ENCODE data around the gene CRNKL1.
A peak's percentile ranks its signal among the peaks of the same experiment; 100 is the strongest.

CRNKL1 gene

DNA sequence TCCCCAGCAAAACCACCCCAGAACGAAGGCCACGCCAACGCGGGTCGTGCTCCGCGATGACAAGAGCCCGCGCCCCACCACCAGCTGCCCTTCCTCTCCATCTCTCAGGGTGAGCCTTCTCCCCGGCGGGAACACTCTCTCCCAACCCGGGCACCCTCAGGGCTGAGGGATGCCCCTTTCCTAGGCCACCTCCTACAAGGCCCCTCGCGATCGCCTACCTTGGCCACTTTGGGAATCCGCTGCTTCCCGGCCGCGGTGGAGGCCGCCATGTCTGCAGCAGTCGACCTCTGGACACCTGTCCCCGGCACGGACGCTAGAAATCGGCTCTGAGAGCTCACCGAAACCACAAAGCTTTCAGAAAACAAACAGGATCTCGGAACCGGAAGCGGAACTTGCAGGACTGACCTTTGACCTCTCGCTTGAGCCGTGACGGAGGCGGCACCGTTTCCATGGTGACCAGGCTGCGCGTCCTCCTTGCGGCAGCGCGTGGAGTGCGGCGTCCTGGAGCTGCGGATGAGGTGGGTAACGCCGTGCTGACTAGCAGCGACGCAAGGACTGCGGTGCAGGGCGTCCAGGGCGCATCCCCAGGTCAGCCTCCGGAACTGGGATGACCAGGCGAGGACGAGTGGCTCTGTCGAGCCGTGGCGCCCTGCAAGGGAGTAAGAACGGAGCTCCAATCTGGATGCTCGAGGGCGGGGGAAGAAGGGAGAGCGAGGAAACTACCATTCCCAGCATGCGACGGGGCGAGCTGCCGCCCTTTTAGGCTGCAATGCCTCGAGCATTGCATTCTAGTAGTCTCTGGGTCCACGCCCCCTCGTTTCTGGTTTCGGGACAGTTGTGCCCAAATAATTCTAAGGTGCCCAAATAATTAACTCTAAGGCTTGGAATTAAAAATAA is at the start of gene CRNKL1, which contains the start of gene CFAP61:
TSS of gene CRNKL1 (minus strand) at position 393 of the 897 bp plus-strand sequence. CDS start at position 269, 124 bp downstream.
TSS of gene CFAP61 (plus strand) at position 459 of the 897 bp plus-strand sequence. CDS start 4,122 bp downstream, outside the sequence.
- DNase-seq, result peak; percentile 92

DNA sequence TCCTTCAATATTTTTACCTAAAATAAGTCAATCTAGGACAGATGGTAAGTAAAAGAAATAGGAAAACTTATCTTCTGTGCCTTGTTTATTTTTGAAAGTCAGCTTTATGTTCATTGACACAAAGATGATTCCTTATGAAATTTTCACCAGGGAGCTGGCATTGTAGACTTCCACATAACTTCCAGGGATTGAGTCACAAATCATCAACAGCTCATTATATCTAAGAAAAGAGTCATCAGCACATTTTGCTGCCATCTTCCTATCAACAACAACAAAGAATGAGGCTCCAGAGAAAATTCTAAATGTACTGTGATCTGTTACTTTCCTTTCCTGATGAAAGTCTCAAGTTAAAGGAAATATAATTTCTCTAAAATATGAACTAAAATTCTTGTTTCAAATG is 48.6 kb upstream of the CRNKL1 start:
- DNase-seq, result no peak

DNA sequence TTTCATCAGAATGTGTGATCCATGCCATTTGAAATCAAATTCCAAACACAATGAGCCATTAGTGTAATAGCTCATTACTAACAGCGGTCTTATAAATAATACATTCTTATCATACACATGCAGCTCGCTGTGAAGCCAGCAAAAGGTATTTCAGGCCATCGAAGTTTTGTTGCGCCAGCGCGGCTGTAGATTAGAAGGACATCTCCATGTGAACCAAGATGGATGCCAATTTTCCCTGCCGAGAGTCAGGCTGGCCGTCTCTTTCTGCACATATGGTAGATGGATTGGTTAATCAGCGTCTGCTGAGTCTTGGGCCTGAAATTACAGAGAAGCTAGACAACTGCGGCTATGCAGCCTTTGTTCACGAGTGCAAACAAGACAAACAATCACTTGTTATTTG is 44.2 kb upstream of the CRNKL1 start:
- no peak for DNase-seq

DNA sequence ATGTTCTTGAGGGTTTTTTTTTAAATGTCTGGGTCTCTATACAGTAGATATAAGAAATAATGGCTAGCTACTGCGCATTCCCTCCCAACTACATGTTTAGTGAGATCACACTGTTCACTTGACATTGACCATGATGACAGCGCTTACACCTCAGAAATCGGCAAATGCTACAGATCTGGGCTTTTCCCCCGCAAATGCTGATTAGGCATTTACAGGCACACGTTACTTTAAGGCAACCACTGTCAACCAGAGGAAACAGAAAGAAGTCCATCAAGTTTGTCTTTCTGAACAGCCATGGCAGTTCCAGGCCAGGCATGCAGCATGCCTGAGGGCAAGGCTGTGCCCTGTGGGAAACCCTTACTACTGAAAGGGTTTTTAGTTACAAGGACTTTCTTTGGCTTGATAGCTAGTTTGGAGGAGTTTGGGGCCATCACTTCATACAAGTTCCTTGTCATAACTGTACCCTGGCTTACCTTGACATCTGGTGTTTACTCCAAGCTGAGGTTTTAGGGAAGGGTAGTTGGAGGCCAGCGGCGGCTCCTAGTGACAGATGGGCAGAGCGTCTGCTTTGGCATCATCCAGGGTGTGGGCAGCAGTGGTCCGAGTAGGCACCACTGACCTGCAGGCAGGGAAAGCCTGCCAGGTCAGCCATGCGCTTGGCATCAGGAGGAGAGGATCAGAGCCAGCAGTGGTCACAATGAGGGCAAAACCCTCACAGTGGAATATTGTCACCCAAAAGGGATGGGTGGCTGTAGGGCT is 43.0 kb upstream of the CRNKL1 start:
- DNase-seq, result no peak

DNA sequence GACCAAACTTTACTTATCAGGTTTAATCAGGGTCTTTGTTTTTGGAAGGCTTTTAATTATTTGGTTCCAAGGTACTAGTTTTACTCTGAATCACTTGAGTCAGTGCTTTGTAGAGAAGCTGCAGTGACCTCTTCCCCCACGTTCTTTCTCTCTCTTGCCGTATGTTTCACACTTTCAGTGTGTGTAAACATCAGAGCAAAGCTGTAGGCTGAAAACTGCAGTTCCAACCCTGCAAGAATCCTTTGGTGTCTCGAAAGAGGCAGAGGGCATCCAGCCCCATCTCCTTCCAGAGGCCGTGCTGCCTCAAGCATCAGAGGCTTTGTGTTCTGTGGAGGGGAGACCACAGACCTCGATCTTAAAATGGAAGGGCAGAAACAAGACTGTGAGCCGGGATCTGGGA is 42.1 kb upstream of the CRNKL1 start:
- DNase-seq, result no peak

DNA sequence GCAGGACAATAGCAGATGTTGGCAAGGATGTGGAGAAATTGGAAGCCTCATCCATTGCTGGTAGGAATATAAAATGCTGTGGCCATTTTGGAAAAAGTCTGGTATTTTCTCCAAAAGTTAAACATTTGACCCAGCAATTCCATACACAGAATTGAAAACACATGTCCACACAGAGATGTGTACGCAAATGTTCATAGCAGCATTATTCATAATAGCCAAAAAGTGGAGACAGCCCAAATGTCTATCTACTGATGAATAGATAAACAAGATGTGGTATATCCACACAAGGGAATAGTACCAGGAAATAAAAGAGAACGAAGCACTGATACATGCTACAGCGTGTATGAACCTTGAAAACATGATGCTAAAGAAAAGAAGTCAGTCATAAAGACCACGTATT is 40.6 kb upstream of the CRNKL1 start:
- DNase-seq, result no peak

DNA sequence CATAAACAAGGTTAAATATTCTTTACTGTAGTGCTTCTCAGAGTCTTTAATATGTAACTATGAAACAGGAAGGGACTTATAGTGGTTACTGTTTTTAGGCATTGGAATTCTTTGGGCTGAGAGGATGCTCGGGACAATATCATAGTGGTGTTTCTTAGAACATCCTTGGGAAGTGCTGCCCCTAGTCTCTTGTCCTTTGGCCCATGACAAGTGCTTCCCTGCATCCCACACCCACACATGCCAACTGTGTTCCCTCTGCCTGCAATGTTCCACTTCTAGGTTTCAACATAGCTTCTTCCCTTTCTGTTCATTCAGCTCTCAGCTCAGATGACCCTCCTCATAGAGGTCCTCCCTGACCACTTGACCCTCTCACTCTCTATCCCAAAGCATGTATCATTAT is 37.7 kb upstream of the CRNKL1 start:
- DNase-seq, result no peak

DNA sequence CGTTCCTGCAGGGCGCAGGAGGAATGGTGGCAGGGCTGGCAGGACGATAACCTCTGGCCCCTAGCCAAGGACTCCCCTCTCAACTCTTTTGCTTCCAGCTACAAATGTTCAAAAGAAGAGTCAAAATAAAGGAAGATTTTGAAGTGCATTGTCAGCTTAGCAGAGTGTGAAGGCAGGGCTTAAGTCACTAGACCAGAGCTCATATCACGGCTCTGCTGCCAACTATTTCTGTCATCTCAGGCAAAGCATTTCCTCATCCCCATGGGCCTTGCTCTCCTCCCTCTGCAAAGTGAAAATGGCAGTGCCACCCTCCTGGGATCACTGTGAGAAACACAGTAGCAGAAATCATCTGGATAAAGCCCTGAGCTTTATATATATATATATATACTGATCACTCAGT is 36.8 kb upstream of the CRNKL1 start:
- no peak for DNase-seq

DNA sequence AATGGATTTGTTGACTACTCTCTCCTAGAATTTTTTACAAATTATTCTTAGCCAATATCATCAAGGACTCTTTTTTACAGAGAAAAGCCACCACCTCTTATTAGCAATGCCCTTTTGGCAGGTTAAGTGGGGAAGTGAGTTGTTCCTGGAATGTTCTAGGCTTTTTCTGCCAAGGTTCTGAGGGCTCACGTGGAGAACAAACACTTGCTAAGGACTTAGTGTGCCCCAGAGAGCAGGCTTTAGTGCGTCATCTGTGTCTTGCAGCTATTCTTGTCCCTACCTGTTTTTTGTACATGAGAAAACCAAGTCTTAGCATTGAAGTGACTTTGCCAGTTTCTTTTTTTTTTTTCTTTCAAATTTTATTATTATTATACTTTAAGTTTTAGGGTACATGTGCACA is 33.5 kb upstream of the CRNKL1 start:
- no peak for DNase-seq

DNA sequence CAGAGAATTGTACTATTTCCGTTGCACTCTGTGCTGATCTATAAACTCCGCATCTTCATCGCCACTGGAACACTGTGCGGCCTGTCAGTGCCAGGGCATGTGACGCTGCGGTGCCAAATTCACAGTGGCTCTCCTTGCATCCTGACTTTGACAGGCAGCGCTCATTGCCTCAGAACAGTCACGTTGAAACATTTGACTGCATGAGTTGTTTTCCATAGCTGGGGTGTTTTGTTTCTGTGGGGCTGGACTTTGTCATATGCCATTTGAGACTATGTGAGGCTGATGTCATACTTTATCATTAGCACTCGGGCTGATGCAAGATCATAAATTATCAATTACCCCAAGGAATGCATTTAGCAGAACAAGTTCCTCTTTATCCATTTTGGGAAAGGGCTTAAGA is 32.8 kb upstream of the CRNKL1 start:
- DNase-seq, result no peak

DNA sequence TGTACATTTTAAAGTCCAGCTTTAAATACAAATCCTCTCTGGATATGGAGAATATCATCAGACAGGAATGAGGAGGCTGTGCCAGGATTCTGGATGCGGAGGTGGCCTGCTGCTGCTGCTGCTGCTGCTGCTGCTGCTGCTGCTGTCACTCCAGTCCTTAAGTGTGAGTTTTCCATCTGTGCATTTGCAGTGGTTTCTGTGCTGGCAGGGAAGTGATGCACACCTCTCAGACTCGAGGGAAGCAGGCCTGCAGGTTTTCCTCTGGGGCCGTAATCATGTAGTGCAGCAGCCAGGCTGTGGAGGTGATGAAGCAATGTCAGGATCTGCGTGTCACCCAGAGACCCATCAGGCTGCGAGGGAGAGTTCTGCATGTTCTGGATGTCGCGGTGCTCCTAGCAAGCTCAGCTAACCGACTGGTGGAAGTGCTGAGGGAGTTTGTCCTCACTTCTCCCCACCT is 32.1 kb upstream of the CRNKL1 start:
- DNase-seq, result no peak

DNA sequence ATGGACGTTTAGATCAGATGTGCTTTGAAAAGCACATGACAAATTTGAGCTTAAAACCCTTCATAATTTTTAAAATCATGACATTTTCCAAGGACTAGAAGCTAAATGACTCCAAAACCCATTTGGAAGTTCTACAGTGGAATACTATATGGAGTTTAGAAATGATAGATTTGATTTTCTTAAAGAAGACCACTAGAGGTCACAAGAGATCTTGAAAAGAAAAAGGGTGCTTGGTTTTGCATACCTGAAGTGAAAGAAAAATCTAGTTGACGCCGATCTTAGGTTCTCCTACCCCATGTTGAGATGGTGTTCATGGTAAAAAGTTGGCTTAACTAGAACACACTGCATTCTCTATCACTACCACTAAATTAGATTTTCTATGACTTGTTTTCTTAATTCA is 31.5 kb upstream of the CRNKL1 start:
- peak; percentile 53 for DNase-seq

DNA sequence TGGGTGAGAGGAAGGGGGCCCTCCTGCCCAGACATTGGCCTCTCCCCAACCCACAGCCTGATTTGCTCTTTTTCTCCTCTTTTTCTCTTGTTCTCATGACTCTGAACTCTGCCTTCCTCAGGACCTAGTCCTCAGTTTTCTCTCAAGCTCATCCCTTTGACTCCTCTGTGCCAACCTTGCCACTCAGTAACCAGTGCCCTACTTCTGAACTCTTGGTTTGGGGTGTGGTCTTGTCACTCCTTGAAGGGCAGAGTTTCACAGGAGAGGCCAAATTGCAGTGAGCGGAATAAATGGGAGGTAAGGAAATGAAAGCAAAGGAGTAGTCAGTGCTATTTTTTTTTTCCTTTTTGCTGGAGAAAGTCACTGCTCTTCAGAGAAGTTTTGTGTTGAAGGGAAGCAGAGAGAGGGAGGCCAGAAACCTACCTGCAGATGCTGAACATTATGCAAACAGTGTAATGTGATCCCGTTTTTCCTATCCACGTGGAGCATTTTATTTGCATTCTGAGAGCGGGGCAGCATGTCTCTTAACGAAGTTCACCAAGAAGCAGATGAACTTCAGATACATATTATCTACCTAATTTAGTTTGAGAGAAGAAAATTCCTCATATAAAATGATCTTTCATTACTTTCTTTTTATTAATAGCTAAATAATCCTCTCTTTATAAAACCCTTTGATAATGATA is 27.0 kb upstream of the CRNKL1 start:
- DNase-seq, result peak; percentile 56

DNA sequence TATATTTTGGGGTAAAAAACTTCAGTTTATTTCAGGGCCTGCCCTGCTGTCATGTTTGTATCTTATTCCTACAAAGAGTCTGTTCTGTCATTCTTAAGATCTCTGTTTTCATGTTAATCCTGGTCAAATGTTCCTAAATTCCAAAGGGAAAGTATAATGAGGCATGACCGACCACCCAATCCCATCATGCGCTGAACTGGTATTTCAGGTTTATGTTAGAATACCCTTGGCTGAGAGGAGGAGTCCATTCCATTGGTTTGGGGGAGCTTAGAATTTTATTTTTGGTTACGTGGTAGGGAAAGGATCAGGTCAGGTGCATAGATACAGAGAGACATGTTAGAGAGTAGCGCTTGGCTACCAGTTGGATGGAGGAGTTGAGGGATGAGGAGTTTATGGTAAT is 25.8 kb upstream of the CRNKL1 start:
- DNase-seq, result no peak

DNA sequence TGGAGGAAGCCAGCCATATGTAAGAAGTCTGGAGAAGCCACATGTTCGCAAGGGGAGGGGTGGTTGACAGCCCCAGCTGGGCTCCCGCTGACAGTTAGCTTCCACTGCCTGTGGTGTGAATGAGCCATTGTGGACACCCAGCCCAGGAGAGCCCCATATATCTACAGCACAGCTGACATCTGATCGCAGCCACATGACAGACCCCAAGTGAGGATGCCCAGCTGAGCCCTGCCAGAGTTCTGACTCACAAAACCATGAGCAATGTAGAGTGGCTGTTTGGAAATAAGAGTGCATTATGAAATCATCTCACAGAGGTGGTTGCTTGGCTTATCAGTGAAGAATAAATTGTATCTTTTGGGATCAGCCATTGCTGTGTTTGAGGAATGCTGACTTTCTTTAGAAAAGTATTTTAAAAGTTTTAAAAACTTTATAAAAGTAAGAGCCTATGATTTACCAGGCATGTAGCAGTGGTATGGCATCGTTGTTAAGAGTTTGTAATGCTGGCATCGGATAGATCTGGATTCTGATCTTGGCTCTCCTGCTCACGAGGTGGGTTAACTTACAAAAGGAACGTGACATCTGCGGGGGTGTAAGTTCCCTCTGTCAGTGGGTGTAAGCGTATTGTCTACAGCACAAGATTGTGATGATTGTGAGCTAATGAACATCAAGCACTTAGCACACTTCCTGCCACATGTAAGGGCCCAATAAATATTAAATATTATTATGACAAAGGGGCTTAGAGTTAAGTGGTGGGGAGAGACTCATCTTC is 24.2 kb upstream of the CRNKL1 start:
- DNase-seq, result no peak

DNA sequence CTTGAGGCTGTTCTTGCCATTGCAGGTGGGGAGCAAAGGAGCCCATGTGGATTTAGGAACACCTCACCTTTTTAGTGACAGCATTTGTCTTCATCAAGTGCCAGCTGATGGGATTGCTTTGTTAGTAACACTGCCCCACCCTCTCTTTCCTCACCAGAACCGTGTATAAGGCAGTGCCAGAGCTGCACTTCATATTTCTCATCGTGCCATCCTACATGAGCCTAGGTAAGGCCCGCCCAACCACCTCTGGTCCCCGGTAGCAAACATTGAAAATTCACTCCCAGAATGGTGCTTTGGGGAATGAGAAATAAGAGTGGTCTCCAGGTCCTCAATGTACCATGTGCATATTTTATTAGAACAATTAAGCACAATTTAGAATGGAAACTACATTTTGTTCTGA is 22.8 kb upstream of the CRNKL1 start:
- no peak for DNase-seq

DNA sequence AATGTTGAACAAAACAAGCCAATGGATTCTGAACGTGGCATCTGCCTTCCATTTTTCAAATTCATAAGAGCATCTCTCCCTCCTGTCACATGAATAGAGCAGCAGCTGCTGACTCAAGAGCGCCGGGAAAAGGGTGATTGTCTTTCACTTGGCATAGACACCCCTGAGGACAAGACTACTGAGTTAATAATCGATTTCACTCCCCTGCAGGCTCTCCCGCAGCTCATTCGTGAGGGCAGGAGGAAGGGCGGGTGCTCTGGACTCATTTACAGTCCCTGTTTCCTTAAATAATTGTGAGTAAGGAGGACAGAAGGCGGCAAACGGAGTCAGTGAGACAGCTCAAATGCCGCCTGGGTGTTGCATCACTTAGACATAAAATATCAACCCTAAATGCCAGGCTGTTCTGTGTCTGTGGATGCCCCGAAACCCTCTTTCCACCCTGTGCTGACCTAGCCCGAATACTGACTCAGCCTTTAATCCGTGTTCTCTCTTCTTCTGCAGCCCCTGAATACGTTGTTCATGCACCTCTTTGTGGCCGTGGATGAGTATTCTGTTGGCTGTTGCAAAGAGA is 21.6 kb upstream of the CRNKL1 start:
- DNase-seq, result no peak

DNA sequence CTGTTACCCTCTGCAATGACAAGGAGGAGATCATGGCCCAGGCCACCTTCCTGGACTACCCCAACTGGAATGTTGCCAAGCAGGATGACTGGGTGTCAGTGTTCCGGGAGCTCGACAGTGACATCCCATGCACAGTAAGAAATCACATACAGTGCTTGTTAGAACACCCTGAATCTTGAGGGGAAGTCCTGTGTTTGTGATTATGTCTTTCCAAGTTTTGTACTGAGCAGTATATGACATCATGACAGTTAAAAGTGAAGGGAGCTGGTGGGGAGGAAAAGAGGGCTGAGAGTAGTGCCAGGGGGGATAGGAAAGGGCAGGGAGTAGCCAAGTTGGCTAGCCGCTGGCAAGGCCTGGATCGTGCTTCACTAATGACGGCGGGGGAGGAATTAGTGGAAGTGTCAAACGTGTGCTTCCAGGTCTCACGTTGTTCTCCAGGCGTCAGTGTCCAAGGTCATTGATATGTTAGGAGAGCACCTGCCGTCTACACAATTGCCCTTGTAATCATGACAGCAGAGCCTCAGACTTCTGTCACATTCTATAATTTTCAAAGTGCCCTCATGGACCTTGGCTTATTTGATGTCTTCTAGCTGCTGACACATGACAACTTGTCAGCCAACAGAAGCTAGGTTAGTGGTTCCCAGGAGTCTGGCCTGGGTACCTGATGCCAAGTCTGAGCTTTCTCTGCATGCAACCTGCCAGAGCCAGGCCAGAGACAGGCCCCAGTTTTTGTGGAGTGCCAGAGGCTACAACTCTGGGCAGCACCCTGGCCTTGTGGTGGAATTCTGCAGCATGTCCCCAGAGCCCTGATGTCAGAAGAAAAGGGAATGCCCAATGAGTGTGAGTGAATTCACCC is 18.8 kb upstream of the CRNKL1 start:
- DNase-seq, result no peak

DNA sequence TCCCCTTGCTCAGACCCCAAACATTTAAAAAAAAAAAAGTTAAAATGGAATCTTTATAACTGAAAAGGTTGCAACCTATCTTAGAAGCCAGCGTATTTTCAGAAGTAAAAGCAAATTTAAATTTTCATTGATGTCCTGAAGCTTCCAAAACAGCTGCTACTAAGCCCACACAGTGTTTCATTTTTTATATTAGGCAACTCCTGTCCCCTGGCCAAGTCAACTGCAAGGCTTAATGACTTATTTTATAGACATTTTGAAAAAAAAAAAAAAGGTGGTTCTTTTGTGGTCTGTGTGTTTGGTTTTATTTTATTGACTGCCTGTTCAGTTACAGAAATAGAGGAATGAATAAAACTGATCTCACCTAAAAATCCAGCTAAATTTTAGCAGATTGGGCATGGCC is 13.1 kb upstream of the CRNKL1 start:
- no peak for DNase-seq

DNA sequence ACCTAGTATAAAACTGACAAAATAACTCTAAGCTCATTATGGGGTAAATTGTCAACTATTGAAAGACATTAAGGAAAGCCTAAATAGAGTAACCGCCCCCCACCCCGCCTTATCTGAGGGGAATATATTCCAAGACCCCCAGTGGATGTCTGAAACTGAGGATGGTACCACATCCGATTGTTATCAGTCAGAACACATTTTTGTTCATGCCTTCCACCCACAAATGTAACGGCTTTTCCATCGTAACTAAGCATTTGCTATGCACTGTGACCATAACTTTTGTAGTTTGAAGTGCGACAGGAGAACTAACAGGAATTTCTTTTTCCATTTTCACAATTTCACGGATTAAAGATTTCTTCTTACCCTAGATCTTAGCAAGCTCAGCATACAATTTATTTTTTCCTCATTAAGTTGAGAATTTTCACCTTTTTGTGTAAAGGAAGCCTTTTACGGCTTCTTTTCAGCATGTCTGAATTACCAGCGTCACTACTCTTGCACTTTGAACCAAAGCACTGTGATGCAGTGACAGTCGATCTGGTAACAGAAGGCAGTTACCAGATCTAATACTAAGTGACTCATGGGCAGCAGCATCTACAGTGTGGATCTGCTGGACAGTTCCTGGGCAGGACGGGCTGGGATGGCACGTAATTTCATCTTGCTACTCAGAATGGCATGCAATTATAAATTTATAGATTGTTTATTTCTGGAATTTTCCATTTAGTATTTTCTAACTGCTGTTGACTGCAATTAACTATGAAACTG is 11.9 kb upstream of the CRNKL1 start:
- DNase-seq, result no peak
